RPMI7951 (cell line): Measurements from ENCODE around the gene LDLRAD4. TPM values are rescaled to one million over a fixed set of nuclear protein-coding genes. Genes with fewer than 3 reads are reported as not detected.

Source experiments
- DNase-seq: peaks from one replicate; pipeline ENCODE4 v3.0.0-alpha.2; 2012; ENCODE audit warnings: low read depth
- total RNA-seq: library from RNA; depleted of rRNA; stranded (reverse); fragments of >200 nt; shearing (Covaris generic); gene quantifications from 2 replicates; pipeline ENCODE4 v1.2.3, GENCODE V29; 2014

The LDLRAD4 gene
- total RNA-seq, 1 experiment from 2014 or later, result 0.24 TPM

DNA sequence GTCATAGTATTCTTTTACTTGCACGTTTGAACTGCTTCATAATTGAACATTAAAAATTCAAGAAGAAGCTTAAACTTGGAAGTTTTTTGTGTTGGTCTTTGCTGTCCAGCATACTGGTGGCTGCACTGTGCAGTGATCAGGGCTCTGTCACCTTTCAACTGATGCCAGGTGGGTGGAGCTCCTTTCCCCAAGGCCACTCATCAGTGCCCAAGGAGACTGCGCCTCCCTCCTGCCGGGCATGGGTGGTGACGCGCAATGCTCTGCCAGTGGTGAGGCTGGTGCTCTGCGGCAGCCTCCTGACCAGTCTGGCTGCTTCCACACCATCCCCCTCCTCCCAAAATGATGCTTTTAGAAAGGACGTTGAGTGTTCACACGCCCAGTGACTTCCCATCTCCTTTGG is 16.0 kb upstream of the LDLRAD4 start:
- DNase-seq, result no peak

- DNase-seq, result no peak
Observed at GRCh38 chr18:13206301-13206700, 12.3 kb upstream of the LDLRAD4 start.

DNA sequence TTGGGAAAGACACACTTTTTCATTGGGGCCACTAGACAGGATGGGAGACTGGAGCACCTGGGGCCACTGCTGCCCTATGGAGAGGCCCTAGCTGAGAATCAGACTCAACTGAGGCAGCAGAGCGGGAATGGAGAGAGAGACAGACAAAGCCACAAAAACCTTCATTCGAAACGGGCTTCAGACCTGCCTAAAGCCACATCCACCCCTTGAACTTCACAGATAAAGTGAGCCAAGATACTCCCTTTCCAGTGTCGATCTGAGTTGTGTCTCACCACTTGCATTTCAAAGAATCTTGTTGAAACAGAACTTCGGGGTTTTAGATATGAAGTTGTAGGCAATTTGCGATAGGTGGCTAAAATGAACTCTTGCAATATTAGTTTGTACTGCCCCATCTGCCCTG is 11.3 kb upstream of the LDLRAD4 start:
- DNase-seq, result no peak

- DNase-seq, result no peak
Observed at GRCh38 chr18:13211534-13211933, 7.0 kb upstream of the LDLRAD4 start.

- DNase-seq, result no peak
Observed at GRCh38 chr18:13213036-13213795, 5.3 kb upstream of the LDLRAD4 start.

GRCh38 chr18:13214609-13215008 is 4.0 kb upstream of the LDLRAD4 start:
- no peak for DNase-seq

GRCh38 chr18:13216092-13216582 is 2.4 kb upstream of the LDLRAD4 start:
- DNase-seq, result peak; percentile 53

DNA sequence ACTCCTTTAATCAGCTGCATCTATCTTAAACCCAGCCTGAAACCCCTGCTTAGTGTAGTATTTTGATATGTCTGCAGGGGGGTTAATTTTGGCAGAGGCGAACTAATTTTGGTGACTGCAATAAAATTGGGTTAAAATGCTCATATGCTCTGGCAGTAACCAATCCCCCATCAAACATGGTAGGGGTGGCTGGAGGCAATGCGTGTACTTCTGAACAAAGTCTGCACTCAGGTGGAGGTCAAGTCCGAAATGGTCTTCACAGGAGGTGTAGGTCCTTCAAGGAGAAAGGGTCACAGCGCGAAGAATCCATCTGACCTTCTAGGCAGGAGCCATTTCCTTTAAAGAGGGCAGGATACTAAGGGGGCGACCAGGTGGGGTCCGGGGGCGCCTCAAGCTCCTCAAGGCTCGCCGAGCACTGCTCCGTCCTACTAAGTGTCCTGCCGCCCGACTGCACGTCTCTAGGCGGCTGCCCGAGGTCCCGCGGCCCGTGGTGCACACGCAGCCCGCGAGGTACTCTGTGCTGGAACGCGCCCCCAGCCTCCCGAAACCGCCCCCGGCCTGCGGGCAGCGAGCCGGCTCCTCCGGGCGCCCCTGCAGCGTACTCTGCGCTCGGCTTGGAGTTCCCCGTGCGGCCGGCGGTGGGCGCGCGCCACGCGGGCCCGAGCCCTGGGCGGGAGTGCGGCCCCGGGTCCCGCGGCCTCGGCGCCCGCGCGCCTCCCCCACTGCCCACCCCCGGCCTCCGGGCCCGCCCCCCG is 1.7 kb upstream of the LDLRAD4 start:
- no peak for DNase-seq

GRCh38 chr18:13217466-13217961 is 1.0 kb upstream of the LDLRAD4 start:
- peak; percentile 9 for DNase-seq

DNA sequence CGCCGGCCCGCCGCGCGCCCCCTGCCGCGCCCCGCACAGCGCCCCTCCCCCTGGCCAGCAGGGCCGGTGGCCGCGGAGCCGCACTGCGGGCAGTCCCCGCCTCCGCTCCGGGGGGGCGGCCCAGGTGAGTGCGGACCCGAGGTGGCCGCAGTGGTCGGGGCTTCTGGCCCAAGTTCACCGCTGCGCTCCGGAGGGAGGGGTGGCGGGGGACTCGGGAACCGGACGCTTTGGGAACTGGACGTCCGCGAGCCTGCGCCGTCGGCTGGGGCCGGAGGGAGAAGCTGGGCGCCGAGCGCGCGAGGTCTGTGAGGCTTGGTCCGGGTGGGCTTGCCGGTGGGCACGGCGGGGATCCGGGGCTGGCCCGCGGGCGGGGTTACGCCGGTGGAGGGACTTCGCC is 591 bp upstream of the LDLRAD4 start:
- DNase-seq, result no peak

DNA sequence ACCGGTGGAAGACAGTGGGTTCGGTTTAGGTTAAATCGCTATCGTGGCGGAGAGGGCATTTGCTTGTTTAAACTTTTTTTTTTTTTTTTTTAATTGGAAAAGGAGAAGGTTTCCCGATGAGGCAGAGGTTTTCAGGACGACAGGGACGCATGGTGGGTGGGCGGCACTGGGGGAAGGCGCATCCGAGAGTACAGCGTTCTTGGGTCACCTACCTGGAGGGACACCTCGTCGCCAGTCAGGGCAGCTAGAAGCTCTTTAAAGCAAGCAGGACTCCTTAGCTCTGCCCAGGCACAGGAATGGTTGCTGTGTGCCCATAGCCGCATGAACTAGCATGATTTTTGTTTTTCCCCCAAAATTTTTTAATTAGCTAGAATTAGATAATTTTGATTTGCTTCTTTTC is 437 bp downstream of the LDLRAD4 start:
- DNase-seq, result no peak

DNA sequence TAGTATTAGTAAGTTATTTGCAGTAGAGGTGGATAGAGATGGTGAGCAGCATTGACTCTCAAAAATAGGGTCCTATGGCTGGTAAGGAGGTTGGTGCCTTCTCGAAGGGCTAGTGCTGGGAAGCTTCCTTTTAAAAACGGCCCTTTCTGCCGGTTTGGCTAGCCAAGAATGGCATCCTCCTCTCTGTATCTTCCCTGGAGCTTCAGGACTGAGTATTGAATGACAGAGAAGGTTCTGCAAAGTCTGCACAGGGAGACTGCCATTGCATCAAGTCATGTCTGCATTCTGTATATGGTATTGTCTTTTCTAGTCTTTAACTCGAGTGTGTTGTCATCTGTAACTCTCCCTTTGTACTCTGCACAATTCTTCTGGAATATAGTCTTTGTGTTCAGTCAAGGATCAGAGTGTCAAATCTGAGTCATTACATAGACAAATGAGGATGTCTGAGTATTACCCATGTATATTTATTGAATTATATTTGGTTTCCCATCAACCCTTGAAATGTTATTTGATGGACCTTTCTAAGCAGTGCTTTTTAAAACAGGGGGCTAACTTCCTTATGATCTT is 1.1 kb downstream of the LDLRAD4 start:
- DNase-seq, result no peak

GRCh38 chr18:13220361-13220991 is 1.9 kb downstream of the LDLRAD4 start:
- DNase-seq, result no peak

DNA sequence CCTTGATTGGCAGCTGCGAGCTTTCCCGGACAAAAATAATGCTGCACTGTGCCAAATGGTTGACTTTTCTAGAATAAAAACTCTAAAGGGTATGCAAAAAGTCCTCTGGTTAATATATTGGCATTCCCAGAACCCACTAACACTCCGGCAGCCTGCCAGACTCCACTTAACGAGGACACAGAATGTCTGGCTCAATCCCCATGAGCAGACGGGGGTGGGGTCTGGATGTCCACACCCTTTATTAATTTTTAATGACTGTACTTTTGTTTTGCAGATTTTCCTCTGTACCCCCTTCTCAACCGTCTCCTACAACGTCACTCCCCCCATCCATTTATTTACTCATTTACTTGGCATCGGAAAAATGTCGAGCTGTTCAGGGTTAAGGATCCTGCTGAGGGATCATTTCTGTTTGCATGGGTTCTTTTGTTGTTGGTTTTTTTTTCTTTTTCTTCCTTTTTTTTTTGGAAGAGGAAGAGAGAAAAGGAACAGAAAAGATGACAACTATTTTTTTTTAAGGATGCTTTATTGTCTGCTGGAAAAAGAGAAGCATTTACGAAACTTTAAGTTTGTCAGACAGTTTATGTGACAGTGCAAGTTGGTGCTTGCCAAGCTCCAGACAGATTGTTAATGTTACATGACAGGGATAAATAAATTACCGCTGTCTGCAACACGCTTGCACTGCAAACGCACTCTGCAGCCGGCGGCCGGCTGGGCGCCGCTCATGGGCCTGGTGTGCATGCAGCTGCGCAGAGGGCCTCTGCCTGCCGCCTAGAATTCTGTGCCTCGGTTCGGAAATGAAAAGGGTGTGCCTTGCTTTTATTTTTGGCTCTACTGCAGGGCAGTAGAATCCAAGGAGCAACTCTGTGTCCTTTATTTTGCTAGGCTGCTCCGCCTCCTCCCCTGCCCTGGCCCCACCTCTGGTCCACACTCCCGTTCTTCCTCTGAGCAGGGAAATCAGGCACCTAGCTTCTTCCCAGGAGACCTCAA is 3.6 kb downstream of the LDLRAD4 start:
- no peak for DNase-seq

GRCh38 chr18:13222856-13223281 is 4.3 kb downstream of the LDLRAD4 start:
- no peak for DNase-seq

DNA sequence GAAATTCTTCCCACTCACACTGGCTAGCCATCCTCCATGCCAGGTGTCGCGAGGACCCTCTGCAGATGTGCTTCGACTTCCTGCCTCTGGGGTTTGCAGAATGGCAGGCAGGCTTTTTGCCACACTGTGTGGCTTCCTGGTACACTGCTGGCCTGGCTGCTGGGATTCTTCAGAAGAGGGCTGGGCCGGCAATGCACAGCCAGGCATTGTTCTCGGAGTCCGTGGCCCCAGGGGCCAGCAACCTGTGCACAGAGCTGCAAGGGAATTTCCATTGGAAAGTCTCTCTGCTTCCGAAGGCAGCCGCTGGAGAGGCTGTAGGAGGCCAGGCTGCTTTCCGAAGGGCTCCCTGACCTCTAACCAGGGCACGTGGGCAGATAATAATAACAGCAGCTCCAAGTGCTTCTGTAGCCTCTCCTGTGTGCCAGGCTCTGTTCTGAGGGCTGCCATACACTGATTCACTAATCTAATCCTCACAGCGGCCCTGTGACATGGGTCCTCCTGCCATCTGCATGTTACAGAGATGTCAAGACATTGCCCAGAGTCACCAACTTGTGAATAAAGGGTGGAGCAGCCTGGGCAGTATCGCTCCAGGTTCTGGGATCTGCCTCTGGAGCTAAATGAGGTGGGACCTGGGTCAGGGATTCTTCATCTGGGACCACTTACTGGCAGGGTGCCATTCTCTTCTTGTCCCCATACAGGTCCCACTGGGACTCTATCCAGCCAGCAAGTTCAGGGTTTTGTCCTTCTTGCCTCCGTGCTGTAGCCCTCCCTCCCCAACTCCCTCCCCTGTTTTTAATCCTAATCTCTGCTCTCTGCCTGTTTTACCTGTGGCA is 5.0 kb downstream of the LDLRAD4 start:
- DNase-seq, result no peak

GRCh38 chr18:13225261-13225660 is 6.7 kb downstream of the LDLRAD4 start:
- DNase-seq, result no peak

GRCh38 chr18:13226533-13227144 is 8.1 kb downstream of the LDLRAD4 start:
- no peak for DNase-seq

GRCh38 chr18:13227910-13228309 is 9.3 kb downstream of the LDLRAD4 start:
- no peak for DNase-seq
